Neural cell (in vitro differentiated cells): ENCODE data around the gene ACY1. TPM values are rescaled to one million over a fixed set of nuclear protein-coding genes. Genes with fewer than 3 reads are reported as not detected.

Experiments
- H2AFZ ChIP-seq: fragments of 200-600, 300-800 bp; sonication (generic), shearing (Covaris generic); 2 replicates; pipeline ENCODE4 v1.6.0; 2014; ENCODE audit warnings: low read depth, mild to moderate bottlenecking, antibody characterized with exemption, low read length, moderate library complexity
- H3F3A ChIP-seq: fragments of 200-600 bp; shearing (Covaris generic); 2 replicates; pipeline ENCODE4 v1.6.1; 2016; ENCODE audit warnings: mild to moderate bottlenecking, moderate library complexity, mixed read lengths, antibody characterized with exemption, low read length; ENCODE audit not compliant: insufficient read depth, poor library complexity, severe bottlenecking
- H3K27ac ChIP-seq: fragments of 200-600, 300-800 bp; sonication (generic), shearing (Covaris generic); 2 replicates; pipeline ENCODE4 v1.5.1; 2014; ENCODE audit warnings: mild to moderate bottlenecking, low read length, moderate library complexity
- H3K27me3 ChIP-seq: fragments of 300-800, 200-600 bp; sonication (generic), shearing (Covaris generic); 2 replicates; pipeline ENCODE4 v1.6.0; 2014; ENCODE audit warnings: mild to moderate bottlenecking, low read depth, low read length, moderate library complexity; ENCODE audit not compliant: insufficient read depth
- H3K36me3 ChIP-seq: fragments of 300-800, 200-600 bp; sonication (generic), shearing (Covaris generic); 2 replicates; pipeline ENCODE4 v1.5.1; 2014; ENCODE audit warnings: mild to moderate bottlenecking, antibody characterized with exemption, low read length, moderate library complexity; ENCODE audit not compliant: insufficient read depth
- H3K4me2 ChIP-seq: fragments of 300-800, 200-600 bp; sonication (generic), shearing (Covaris generic); 2 replicates; pipeline ENCODE4 v1.6.0; 2014; ENCODE audit warnings: mild to moderate bottlenecking, low read length
- H3K4me3 ChIP-seq: fragments of 300-800, 200-600 bp; sonication (generic), shearing (Covaris generic); 2 replicates; pipeline ENCODE4 v1.5.1; 2014; ENCODE audit warnings: mild to moderate bottlenecking, low read length, moderate library complexity
- H3K79me2 ChIP-seq: fragments of 200-600 bp; shearing (Covaris generic); replicated peaks from 2 replicates; pipeline ENCODE4 v1.6.0; 2014; ENCODE audit warnings: mild to moderate bottlenecking, low read length, moderate library complexity; ENCODE audit not compliant: insufficient read depth
- H3K9ac ChIP-seq: fragments of 300-800, 200-600 bp; sonication (generic), shearing (Covaris generic); 2 replicates; pipeline ENCODE4 v1.6.1; 2016; ENCODE audit warnings: mild to moderate bottlenecking, low read length, mixed read lengths
- H3K9me2 ChIP-seq: fragments of 200-600 bp; shearing (Covaris generic); 2 replicates; pipeline ENCODE4 v1.6.1; 2016; ENCODE audit warnings: mild to moderate bottlenecking, low read length, mixed read lengths; ENCODE audit not compliant: insufficient read depth
- H3K9me3 ChIP-seq: fragments of 200-600, 300-800 bp; sonication (generic), shearing (Covaris generic); 2 replicates; pipeline ENCODE4 v1.6.1; 2016; ENCODE audit warnings: mild to moderate bottlenecking, mixed run types, low read length, moderate library complexity, mixed read lengths
- H4K20me1 ChIP-seq: fragments of 200-600 bp; shearing (Covaris generic); 2 replicates; pipeline ENCODE4 v1.6.1; 2016; ENCODE audit warnings: mild to moderate bottlenecking, mixed run types; ENCODE audit not compliant: insufficient read depth
- EP300 ChIP-seq: fragments of 450-650 bp; conservative IDR thresholded peaks from 2 replicates; pipeline ENCODE4 v1.6.1; 2014; ENCODE audit warnings: antibody characterized with exemption, mild to moderate bottlenecking, moderate library complexity; ENCODE audit not compliant: poor library complexity, severe bottlenecking
- EZH2 ChIP-seq: fragments of 200-600, 300-800 bp; shearing (Covaris generic), sonication (generic); IDR thresholded peaks from 2 replicates; pipeline ENCODE4 v1.6.1; 2014; ENCODE audit warnings: antibody characterized with exemption, low read length, borderline replicate concordance, mild to moderate bottlenecking; ENCODE audit not compliant: insufficient read depth, poor library complexity, severe bottlenecking
- MXI1 ChIP-seq: fragments of 450-650 bp; conservative IDR thresholded peaks from 2 replicates; pipeline ENCODE4 v1.6.1; 2014; ENCODE audit warnings: antibody characterized with exemption, mild to moderate bottlenecking; ENCODE audit not compliant: poor library complexity, severe bottlenecking
- POLR2AphosphoS5 ChIP-seq: IDR thresholded peaks from 2 replicates; pipeline ENCODE4 v1.6.1; 2012
- RAD21 ChIP-seq: fragments of 450-650 bp; conservative IDR thresholded peaks from 2 replicates; pipeline ENCODE4 v1.6.1; 2014; ENCODE audit warnings: antibody characterized with exemption, mild to moderate bottlenecking, moderate library complexity
- SMC3 ChIP-seq: fragments of 450-650 bp; conservative IDR thresholded peaks from 2 replicates; pipeline ENCODE4 v1.6.1; 2014; ENCODE audit warnings: antibody characterized with exemption, mild to moderate bottlenecking, moderate library complexity; ENCODE audit not compliant: poor library complexity
- TAF1 ChIP-seq: IDR thresholded peaks from 2 replicates; pipeline ENCODE4 v1.6.1; 2012; ENCODE audit warnings: low read depth
- polyA plus RNA-seq: library from polyadenylated mRNA; depleted of rRNA; stranded (reverse); fragments of >200 nt; gene quantifications from 2 replicates; pipeline ENCODE4 v1.2.3, GENCODE V29; 2014
- TF ChIP-seq, protein P1 (sequence below): IDR thresholded peaks from 2 replicates; pipeline ENCODE4 v1.6.1; 2012; ENCODE audit warnings: borderline replicate concordance
- TF ChIP-seq, protein P2 (sequence below): fragments of 450-650 bp; IDR thresholded peaks from 2 replicates; pipeline ENCODE4 v1.5.1; 2014; ENCODE audit warnings: antibody characterized with exemption, mild to moderate bottlenecking, moderate library complexity; ENCODE audit not compliant: poor library complexity, severe bottlenecking

The ACY1 gene
- polyA plus RNA-seq, 1 donor from 2014 or later: 14.4 TPM

DNA sequence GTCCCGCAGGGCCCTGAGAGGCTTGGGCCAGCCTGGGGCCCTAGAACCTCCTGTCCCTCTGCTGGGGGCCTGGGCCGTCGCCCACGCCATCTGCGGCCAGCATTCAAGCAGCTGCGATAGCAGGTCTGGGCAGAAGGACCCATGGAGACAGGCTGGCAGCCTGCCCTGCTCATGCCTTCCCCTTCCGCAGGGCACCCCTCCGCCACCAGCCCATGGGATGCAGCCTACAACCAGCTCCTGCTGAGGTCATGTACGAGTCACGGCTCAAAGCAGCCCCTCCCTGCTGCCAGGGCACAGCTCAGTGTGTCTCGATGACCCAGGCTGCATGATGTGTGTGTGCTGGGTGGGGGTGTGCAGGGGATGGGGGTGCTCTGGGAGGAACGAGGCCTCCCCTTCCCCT, 45.2 kb downstream of the ACY1 start:
- Histone ChIP-seq H3K9ac (no peak overlapping the region), H3K27ac (no peak overlapping the region), H3K4me2 (no peak overlapping the region), H3F3A (no peaks in the 10 kb centered on the region), H3K79me2 (no peaks in the 10 kb centered on the region), H3K27me3 (no peaks in the 10 kb centered on the region), H4K20me1 (no peaks in the 10 kb centered on the region), H3K9me3 (no peaks in the 10 kb centered on the region), H3K4me3 (no peak overlapping the region), H2AFZ (no peak overlapping the region), H3K9me2 (no peaks in the 10 kb centered on the region), H3K36me3 (no peaks in the 10 kb centered on the region)
- TF ChIP-seq POLR2AphosphoS5: no peak
- TF ChIP-seq EP300: no peak
- TF ChIP-seq MXI1: no peak
- no peak for TF ChIP-seq RAD21
- TF ChIP-seq EZH2: no peak

DNA sequence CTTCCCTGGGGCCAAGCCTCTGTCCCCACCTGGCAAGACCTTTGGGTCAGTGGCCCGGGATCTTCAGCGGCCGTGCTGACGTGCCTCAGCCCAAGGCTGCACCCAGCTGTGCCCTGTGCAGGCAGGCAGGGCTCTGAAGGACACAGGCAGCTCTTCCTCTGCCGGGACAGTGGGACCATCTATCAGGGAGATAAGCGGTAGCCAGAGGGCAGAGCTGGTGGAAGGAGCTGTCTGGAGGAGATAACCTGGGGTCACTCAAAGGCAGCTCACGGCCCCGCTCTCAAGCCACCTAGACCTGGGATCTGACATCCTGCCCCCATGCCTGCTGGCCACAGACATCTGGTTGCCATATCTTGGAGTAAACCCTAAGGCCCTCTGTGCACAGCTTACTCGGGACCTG, 45.7 kb downstream of the ACY1 start:
- Histone ChIP-seq H3K9ac (no peak overlapping the region), H3K9me3 (no peaks in the 10 kb centered on the region), H3K36me3 (no peaks in the 10 kb centered on the region), H3K27me3 (no peaks in the 10 kb centered on the region), H3K9me2 (no peaks in the 10 kb centered on the region), H3K79me2 (no peaks in the 10 kb centered on the region), H2AFZ (no peak overlapping the region), H3F3A (no peaks in the 10 kb centered on the region), H4K20me1 (no peaks in the 10 kb centered on the region), H3K4me3 (no peak overlapping the region), H3K4me2 (no peak overlapping the region), H3K27ac (no peak overlapping the region)
- TF ChIP-seq EZH2: no peak
- TF ChIP-seq RAD21: no peak
- no peak for TF ChIP-seq POLR2AphosphoS5
- TF ChIP-seq, protein P1, sequence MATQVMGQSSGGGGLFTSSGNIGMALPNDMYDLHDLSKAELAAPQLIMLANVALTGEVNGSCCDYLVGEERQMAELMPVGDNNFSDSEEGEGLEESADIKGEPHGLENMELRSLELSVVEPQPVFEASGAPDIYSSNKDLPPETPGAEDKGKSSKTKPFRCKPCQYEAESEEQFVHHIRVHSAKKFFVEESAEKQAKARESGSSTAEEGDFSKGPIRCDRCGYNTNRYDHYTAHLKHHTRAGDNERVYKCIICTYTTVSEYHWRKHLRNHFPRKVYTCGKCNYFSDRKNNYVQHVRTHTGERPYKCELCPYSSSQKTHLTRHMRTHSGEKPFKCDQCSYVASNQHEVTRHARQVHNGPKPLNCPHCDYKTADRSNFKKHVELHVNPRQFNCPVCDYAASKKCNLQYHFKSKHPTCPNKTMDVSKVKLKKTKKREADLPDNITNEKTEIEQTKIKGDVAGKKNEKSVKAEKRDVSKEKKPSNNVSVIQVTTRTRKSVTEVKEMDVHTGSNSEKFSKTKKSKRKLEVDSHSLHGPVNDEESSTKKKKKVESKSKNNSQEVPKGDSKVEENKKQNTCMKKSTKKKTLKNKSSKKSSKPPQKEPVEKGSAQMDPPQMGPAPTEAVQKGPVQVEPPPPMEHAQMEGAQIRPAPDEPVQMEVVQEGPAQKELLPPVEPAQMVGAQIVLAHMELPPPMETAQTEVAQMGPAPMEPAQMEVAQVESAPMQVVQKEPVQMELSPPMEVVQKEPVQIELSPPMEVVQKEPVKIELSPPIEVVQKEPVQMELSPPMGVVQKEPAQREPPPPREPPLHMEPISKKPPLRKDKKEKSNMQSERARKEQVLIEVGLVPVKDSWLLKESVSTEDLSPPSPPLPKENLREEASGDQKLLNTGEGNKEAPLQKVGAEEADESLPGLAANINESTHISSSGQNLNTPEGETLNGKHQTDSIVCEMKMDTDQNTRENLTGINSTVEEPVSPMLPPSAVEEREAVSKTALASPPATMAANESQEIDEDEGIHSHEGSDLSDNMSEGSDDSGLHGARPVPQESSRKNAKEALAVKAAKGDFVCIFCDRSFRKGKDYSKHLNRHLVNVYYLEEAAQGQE: no peak
- no peak for TF ChIP-seq SMC3
- TF ChIP-seq, protein P2, sequence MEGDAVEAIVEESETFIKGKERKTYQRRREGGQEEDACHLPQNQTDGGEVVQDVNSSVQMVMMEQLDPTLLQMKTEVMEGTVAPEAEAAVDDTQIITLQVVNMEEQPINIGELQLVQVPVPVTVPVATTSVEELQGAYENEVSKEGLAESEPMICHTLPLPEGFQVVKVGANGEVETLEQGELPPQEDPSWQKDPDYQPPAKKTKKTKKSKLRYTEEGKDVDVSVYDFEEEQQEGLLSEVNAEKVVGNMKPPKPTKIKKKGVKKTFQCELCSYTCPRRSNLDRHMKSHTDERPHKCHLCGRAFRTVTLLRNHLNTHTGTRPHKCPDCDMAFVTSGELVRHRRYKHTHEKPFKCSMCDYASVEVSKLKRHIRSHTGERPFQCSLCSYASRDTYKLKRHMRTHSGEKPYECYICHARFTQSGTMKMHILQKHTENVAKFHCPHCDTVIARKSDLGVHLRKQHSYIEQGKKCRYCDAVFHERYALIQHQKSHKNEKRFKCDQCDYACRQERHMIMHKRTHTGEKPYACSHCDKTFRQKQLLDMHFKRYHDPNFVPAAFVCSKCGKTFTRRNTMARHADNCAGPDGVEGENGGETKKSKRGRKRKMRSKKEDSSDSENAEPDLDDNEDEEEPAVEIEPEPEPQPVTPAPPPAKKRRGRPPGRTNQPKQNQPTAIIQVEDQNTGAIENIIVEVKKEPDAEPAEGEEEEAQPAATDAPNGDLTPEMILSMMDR: no peak
- no peak for TF ChIP-seq EP300
- no peak for TF ChIP-seq TAF1
- TF ChIP-seq MXI1: no peak
